RCC 7860 (cell line): ENCODE data around the gene CLDN9.

Source experiments
- DNase-seq: peaks from one replicate; pipeline ENCODE4 v3.0.0-alpha.2; 2015; ENCODE audit warnings: low spot score
- FAIRE-seq: peaks from 2 replicates; lab custom pipeline; 2012; peaks lifted over from hg19 to GRCh38; lab: Jason Lieb, UNC

CLDN9 gene

GRCh38 chr16:3012828-3013420 is at the start of gene CLDN9:
Gene CLDN9, plus strand, starts transcription at chr16:3012923. Its CDS starts 440 bp downstream, at chr16:3013363.
- FAIRE-seq (no peak), DNase-seq (no peak)

- DNase-seq, result no peak
- no peak for FAIRE-seq
These were observed 49.5 kb upstream of the CLDN9 start for GRCh38 chr16:2963074-2963722.

- no peak for FAIRE-seq
These were observed 48.8 kb upstream of the CLDN9 start, which contains the start of gene KREMEN2 for GRCh38 chr16:2963723-2964474. Gene KREMEN2, plus strand, starts transcription at chr16:2964275. Its CDS starts 246 bp downstream, at chr16:2964521.

GRCh38 chr16:2964475-2965336 is 48.0 kb upstream of the CLDN9 start:
- FAIRE-seq (no peak), DNase-seq (peak; percentile 36)

More at GRCh38 chr16:2963723-2964474, 48.8 kb upstream of the CLDN9 start, which contains the start of gene KREMEN2:
- DNase-seq, result peak; percentile 53

- FAIRE-seq, result no peak
- no peak for DNase-seq
These were observed 46.5 kb upstream of the CLDN9 start for GRCh38 chr16:2966043-2966807.

GRCh38 chr16:2966808-2967191 is 45.9 kb upstream of the CLDN9 start:
- DNase-seq (no peak), FAIRE-seq (no peak)

GRCh38 chr16:2967211-2967631 is 45.5 kb upstream of the CLDN9 start:
- no peak for DNase-seq
- FAIRE-seq, result no peak

DNA sequence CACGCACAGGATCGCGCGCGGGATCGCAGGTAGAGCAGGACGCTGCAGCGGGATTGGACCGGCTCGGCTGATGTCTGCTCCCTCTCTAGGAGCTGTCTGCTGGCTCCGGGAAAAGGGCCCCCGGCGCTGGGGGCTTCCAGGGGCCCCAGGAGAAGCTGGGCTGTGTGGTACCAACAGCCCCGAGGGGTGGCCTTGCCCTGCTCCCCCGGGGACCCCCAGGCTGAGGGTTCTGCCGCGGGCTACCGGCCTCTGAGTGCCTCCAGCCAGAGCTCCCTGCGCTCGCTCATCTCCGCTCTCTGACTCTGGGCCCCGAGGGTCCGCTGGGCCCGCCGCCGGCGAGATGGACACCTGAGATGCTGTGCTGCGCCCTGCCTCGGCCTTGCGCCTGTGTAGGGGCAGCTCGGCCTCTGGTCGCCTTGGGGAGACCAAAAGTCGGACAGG is 45.0 kb upstream of the CLDN9 start:
- DNase-seq (no peak), FAIRE-seq (no peak)

GRCh38 chr16:2968368-2968737 is 44.4 kb upstream of the CLDN9 start:
- no peak for DNase-seq
- no peak for FAIRE-seq

DNA sequence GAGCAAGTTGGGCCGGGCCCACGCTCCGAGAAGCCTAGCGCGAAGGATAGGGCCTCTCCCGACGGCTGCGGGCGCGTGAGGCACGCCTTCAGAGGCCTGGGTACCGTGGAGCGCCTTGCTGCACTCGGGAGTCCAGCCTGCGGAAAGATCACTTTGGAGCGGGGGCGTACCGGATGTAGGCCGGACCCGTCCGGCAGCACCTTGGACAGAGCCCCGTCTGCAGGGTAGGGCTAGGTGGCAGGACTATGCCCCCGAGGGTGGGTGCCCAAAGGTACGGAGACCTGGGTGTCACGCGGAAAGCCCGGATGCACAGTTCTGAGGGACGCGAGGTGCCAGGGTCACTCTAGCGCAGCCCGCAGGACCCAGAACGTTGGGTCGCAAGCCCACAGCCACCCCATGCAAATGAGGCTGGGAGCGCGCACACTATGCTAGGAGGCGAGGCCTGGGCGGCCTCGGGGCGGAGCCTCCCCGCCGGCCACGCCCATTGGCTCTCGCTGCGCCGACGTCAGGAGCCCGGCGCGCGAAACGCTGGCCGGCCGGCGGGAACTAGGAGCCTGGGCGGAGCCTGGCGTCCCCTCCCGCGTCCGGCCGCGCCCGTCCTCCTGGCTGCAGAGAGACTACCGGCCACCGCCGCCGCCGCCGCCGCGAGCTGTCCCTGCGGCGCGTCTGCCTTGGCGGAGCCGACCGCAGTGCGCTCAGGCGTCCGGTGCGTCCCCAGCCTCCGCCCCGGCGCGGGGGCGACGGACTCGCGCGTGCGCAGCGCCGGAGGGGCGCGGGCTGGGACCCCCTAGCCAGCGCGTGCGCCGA is 43.8 kb upstream of the CLDN9 start, which contains the start of gene PAQR4:
TSS of gene PAQR4 (plus strand) at position 611 of the 807 bp plus-strand sequence. CDS start 327 bp downstream, outside the sequence.
- FAIRE-seq (no peak), DNase-seq (peak; percentile 81)

DNA sequence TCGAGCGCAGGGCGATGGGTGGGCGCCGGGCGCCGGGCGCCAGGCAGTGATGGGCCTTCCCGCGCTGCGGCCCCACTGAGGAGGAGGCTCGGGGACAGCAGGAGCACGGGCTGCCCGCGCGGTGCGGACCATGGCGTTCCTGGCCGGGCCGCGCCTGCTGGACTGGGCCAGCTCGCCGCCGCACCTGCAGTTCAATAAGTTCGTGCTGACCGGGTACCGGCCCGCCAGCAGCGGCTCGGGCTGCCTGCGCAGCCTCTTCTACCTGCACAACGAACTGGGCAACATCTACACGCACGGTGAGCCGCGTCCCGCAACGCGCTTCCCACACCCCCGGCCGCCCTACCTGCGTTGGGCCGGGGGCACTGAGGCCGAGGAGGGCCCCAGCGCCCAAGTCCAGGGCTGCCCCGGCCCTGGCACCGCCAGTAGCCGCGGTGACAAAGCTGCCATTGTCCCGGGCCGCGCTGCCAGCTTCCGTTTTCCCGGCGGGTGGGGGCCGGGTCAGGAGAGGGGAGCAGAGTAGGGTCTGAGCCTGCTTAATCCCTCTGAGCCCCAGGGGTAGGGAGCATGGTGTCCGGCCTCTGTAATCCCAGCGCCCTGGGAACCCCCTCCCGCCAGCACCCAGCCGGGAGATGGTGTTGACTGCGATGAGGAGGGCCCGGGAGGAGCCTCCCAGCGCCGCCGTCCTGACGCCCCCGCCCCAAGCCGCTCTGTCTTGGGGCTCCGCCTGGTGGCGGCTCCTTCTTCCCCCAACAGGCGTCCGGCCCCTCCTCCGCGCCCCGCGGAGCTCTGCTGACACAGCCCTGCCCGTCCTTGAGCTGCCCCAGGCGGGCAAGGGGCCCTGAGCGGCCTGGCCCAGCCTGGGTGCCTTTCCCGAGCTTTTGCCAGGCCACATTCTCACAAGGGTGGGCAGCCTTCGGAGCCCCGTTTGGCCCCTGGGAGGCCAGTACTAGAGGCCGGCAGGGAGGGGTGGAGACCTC is 42.9 kb upstream of the CLDN9 start:
- FAIRE-seq, result no peak
- DNase-seq, result peak; percentile 56

DNA sequence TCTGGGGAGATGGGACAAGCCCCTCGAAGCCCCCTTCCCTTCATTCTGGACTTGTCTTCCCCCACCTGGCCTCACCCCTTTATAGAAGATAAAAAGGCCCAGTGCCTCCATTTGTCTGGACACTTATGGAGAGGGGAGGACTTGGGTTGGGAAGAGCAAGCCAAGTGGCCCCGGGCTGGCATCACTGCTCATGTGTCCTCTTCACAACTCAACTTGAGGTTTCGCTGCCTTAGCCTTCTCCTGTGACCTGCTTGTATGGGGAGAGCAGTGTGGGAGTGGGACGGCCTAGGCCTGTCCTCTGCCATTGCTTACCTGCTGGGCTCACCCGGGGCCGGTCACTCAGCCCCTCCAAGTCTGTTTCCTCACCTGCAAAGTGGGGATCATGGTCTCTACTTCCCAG is 42.2 kb upstream of the CLDN9 start:
- DNase-seq, result no peak
- no peak for FAIRE-seq

GRCh38 chr16:2971134-2971984 is 41.4 kb upstream of the CLDN9 start:
- DNase-seq (no peak), FAIRE-seq (no peak)

- FAIRE-seq (no peak), DNase-seq (no peak)
These were observed 40.5 kb upstream of the CLDN9 start for GRCh38 chr16:2971985-2972784.

- no peak for DNase-seq
- FAIRE-seq, result no peak
These were observed 39.6 kb upstream of the CLDN9 start for GRCh38 chr16:2973093-2973492.

- no peak for FAIRE-seq
- no peak for DNase-seq
These were observed 39.0 kb upstream of the CLDN9 start for GRCh38 chr16:2973605-2974318.
